HCT116 (cell line): Measurements from ENCODE around the gene AAR2. TPM values are rescaled to one million over a fixed set of nuclear protein-coding genes. Genes with fewer than 3 reads are reported as not detected.

Experiments used
- ATAC-seq: fragments of 200-7000 bp; cut with Tn5 transposase; 2 replicates; pipeline ENCODE4 v1.9.1; 2020; ENCODE audit warnings: mild to moderate bottlenecking, moderate library complexity
- BruUV-seq: library from RNA; stranded (reverse); fragments of 400-500 nt; replicated peaks from 2 replicates; lab custom pipeline; 2021; lab: Mats Ljungman, UMichigan
- CTCF ChIA-PET: fragments of 300-600 bp; sonication (Branson Sonifier 250); formaldehyde crosslinking; loops from one replicate; lab custom pipeline; 2021; ENCODE audit warnings: antibody characterized with exemption; lab: Charles Lee
- POLR2A ChIA-PET: fragments of 300-600, 350-600 bp; sonication (Branson Sonifier 250); formaldehyde crosslinking; loops from one replicate; lab custom pipeline; 2021; ENCODE audit warnings: antibody characterized with exemption; lab: Charles Lee
- RAD21 ChIA-PET, 2 experiments: fragments of 300-600 bp; sonication (Branson Sonifier 250); formaldehyde crosslinking; loops; one replicate each; lab custom pipeline; 2023; ENCODE audit warnings: low total read pairs in 2 of 2; ENCODE audit not compliant: uncharacterized antibody in 2 of 2, unreplicated experiment in 2 of 2, low non-redundant PET in 1 of 2; lab: Charles Lee
- DNase-seq: peaks from one replicate; pipeline ENCODE4 v3.0.0-alpha.2; 2010; ENCODE audit warnings: low read depth, low spot score
- H2AFZ ChIP-seq: fragments of 200-600 bp; shearing (Covaris generic), sonication (generic); 2 replicates; pipeline ENCODE4 v1.6.1; 2017; ENCODE audit warnings: low read depth, mixed run types, mixed read lengths, antibody characterized with exemption, low read length; ENCODE audit not compliant: poor library complexity, severe bottlenecking
- H3K27ac ChIP-seq: 2 replicates; pipeline ENCODE4 v1.5.1; 2012; ENCODE audit warnings: low read depth, low read length
- H3K27me3 ChIP-seq: fragments of 200-600 bp; sonication (generic); 2 replicates; pipeline ENCODE4 v1.6.1; 2016; ENCODE audit warnings: mixed run types, low read length, mixed read lengths; ENCODE audit not compliant: insufficient read depth
- H3K36me3 ChIP-seq, 2 experiments: fragments of 200-500 bp in 1 of 2; fragments of 200-600 bp in 1 of 2; sonication (Bioruptor generic) in 1 of 2; sonication (generic) in 1 of 2; 2 replicates each; pipeline versions ENCODE4 v1.5.1 to v1.6.1; 2014 to 2016; ENCODE audit warnings: low read length in 2 of 2, inconsistent platforms in 1 of 2, mixed read lengths in 1 of 2, mixed run types in 1 of 2; ENCODE audit not compliant: insufficient read depth in 2 of 2, control insufficient read depth in 1 of 2
- H3K4me1 ChIP-seq, 2 experiments: fragments of 200-600 bp in 1 of 2; sonication (generic) in 1 of 2; 2 replicates each; pipeline versions ENCODE4 v1.5.1 to v1.6.1; 2012 to 2017; ENCODE audit warnings: low read length in 2 of 2, inconsistent platforms in 1 of 2, mild to moderate bottlenecking in 1 of 2, mixed read lengths in 1 of 2, mixed run types in 1 of 2, moderate library complexity in 1 of 2; ENCODE audit not compliant: insufficient read depth in 2 of 2, control insufficient read depth in 1 of 2
- H3K4me2 ChIP-seq: fragments of 200-600 bp; sonication (generic); 2 replicates; pipeline ENCODE4 v1.6.1; 2017; ENCODE audit warnings: mixed run types, low read length, mixed read lengths
- H3K4me3 ChIP-seq, 2 experiments: fragments of 200-600 bp in 1 of 2; sonication (generic) in 1 of 2; replicated peaks in 1 of 2; 2 replicates each; pipeline ENCODE4 v1.5.1; 2011 to 2016; ENCODE audit warnings: low read length in 2 of 2, control low read depth in 1 of 2, low read depth in 1 of 2, mild to moderate bottlenecking in 1 of 2, mixed read lengths in 1 of 2, mixed run types in 1 of 2
- H3K79me2 ChIP-seq: fragments of 200-600 bp; sonication (generic); 2 replicates; pipeline ENCODE4 v1.6.1; 2017; ENCODE audit warnings: mild to moderate bottlenecking, mixed run types, low read length, moderate library complexity, mixed read lengths; ENCODE audit not compliant: insufficient read depth
- H3K9ac ChIP-seq: fragments of 200-600 bp; sonication (generic); 2 replicates; pipeline ENCODE4 v1.6.1; 2016; ENCODE audit warnings: low read length, mixed read lengths
- H3K9me2 ChIP-seq: fragments of 200-600 bp; sonication (generic), shearing (Covaris generic); 2 replicates; pipeline ENCODE4 v1.6.1; 2017; ENCODE audit warnings: mixed run types, mild to moderate bottlenecking, moderate library complexity; ENCODE audit not compliant: insufficient read depth
- H3K9me3 ChIP-seq, 2 experiments: fragments of 200-500 bp in 1 of 2; fragments of 200-600 bp in 1 of 2; sonication (Bioruptor generic) in 1 of 2; sonication (generic) in 1 of 2; 2 replicates each; pipeline ENCODE4 v1.6.1; 2014 to 2017; ENCODE audit warnings: low read length in 2 of 2, mixed read lengths in 2 of 2, inconsistent platforms in 1 of 2, low read depth in 1 of 2, mild to moderate bottlenecking in 1 of 2, mixed run types in 1 of 2, moderate library complexity in 1 of 2; ENCODE audit not compliant: control insufficient read depth in 1 of 2, insufficient read depth in 1 of 2
- H4K20me1 ChIP-seq: fragments of 200-600 bp; sonication (generic), shearing (Covaris generic); 2 replicates; pipeline ENCODE4 v1.6.1; 2017; ENCODE audit warnings: mixed run types, mild to moderate bottlenecking, moderate library complexity; ENCODE audit not compliant: insufficient read depth
- ATF3 ChIP-seq: IDR thresholded peaks from 2 replicates; pipeline ENCODE4 v1.6.1; 2012
- CTCF ChIP-seq, 3 experiments: fragments of 200-600 bp in 1 of 3; sonication (generic) in 1 of 3; IDR thresholded peaks in 2 of 3; conservative IDR thresholded peaks in 1 of 3; 2 replicates each; pipeline ENCODE4 v1.5.1; 2012 to 2017; ENCODE audit warnings: low read depth in 2 of 3, low read length in 2 of 3, antibody characterized with exemption in 1 of 3, borderline replicate concordance in 1 of 3, control low read depth in 1 of 3, mild to moderate bottlenecking in 1 of 3, mixed read lengths in 1 of 3, mixed run types in 1 of 3, moderate library complexity in 1 of 3; ENCODE audit not compliant: insufficient read depth in 1 of 3
- EGR1 ChIP-seq: IDR thresholded peaks from 2 replicates; pipeline ENCODE4 v1.6.1; 2012; ENCODE audit warnings: low read depth
- EZH2 ChIP-seq: fragments of 200-600 bp; sonication (generic); IDR thresholded peaks from 2 replicates; pipeline ENCODE4 v1.6.1; 2017; ENCODE audit warnings: antibody characterized with exemption, mixed run types
- EZH2phosphoT487 ChIP-seq: fragments of 200-600 bp; IDR thresholded peaks from 2 replicates; pipeline ENCODE4 v1.6.1; 2018; ENCODE audit warnings: antibody characterized with exemption, borderline replicate concordance
- JUND ChIP-seq: IDR thresholded peaks from 2 replicates; pipeline ENCODE4 v1.6.1; 2012
- SIN3A ChIP-seq: IDR thresholded peaks from 2 replicates; pipeline ENCODE4 v1.6.1; 2012; ENCODE audit warnings: low read depth
- SP1 ChIP-seq: IDR thresholded peaks from 2 replicates; pipeline ENCODE4 v1.6.1; 2012; ENCODE audit warnings: low read depth
- SRF ChIP-seq: IDR thresholded peaks from 2 replicates; pipeline ENCODE4 v1.6.1; 2012; ENCODE audit warnings: low read depth
- TCF7L2 ChIP-seq: IDR thresholded peaks from 2 replicates; pipeline ENCODE4 v1.7.0; 2011; ENCODE audit warnings: borderline replicate concordance, inconsistent platforms; ENCODE audit not compliant: insufficient read depth, insufficient read length; ENCODE audit errors: extremely low read depth
- YY1 ChIP-seq: IDR thresholded peaks from 2 replicates; pipeline ENCODE4 v1.6.1; 2011; ENCODE audit warnings: low read length, low read depth, moderate library complexity, mild to moderate bottlenecking; ENCODE audit not compliant: insufficient replicate concordance; ENCODE audit errors: extremely low read depth
- ZBTB33 ChIP-seq: IDR thresholded peaks from 2 replicates; pipeline ENCODE4 v1.6.1; 2011; ENCODE audit warnings: mild to moderate bottlenecking, low read length, moderate library complexity; ENCODE audit not compliant: insufficient replicate concordance; ENCODE audit errors: extremely low read depth
- ZFX ChIP-seq: fragments of 450-650 bp; IDR thresholded peaks from 2 replicates; pipeline ENCODE4 v1.6.1; 2017
- ZNF274 ChIP-seq: fragments of 200-500 bp; sonication (Bioruptor generic); IDR thresholded peaks from 2 replicates; pipeline ENCODE4 v1.6.1; 2014; ENCODE audit warnings: mild to moderate bottlenecking, low read depth, low read length, inconsistent platforms
- intact Hi-C: fragments of 100-400 bp; cut with micrococcal nuclease; formaldehyde crosslinking; loops from 2 replicates; pipeline ENCODE4 v1.10.0; 2022
- total RNA-seq: library from RNA; stranded (reverse); gene quantifications from one replicate; pipeline ENCODE4 v1.2.1, GENCODE V29; 2021; ENCODE audit not compliant: unreplicated experiment

Gene AAR2
- total RNA-seq, 1 experiment from 2014 or later = 23.3 TPM

DNA sequence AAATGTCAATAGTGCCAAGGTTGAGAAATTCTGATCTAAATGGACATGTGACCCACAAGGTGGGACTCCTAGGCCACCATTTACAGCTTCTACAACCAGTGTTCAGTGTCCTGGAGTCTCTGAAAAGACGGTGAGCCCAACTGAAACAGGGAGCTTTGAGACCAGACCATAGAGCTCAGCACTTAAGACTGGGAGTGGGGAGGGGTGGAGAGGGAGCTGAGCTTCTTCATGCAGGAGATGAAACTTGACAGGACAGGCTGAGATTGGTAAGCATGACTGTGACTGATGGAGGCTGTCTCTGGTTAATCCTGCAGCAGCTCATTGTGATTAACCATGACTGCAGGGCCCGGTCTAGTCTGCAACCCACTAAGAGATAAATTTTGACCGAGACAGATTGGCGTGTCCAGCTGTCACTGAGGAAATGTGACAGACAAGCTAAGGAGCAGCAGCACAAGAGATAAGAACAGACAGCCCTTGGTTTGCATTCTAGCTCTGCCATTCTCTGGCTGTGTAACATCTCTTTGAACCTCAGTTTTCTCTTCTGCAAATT lies 1.4 kb upstream of the AAR2 start:
- ChIA-PET RAD21 (no interaction called here), POLR2A (no interaction called here), CTCF (interaction anchor here (1.3 kb wide), 1 partner anchor 204 kb away, joined by 4 read pairs; no protein-coding TSS in a partner anchor)
- no peak for DNase-seq
- Histone ChIP-seq H3K9me2 (no peaks in the 10 kb centered on the region), H2AFZ (no peak overlapping the region), H3K4me2 (no peak overlapping the region), H3K36me3 (peaks cover 0 to 7% of the 10 kb centered on the region in 2 experiments; a peak in 3 of 4 replicates), H3K4me3 (no peak overlapping the region), H3K27me3 (no peaks in the 10 kb centered on the region), H3K79me2 (peaks cover 36% of the 10 kb centered on the region), H3K9me3 (no peaks in the 10 kb centered on the region), H3K4me1 (peaks cover 10 to 13% of the 10 kb centered on the region in 2 experiments), H3K27ac (no peak overlapping the region), H3K9ac (no peak overlapping the region)
- no TSS peak for BruUV-seq
- no peak for ATAC-seq
- TF ChIP-seq JUND (no peak), ATF3 (no peak), EZH2phosphoT487 (no peak)
- TF ChIP-seq, all 23 proteins: peak for 0
- intact Hi-C loops = no loop called here
- H4K20me1 ChIP-seq = no peaks in the 10 kb centered on the region

GRCh38 chr20:36236786-36237121 lies 476 bp downstream of the AAR2 start:
- no peaks in the 10 kb centered on the region for H3K9me3 ChIP-seq
- ChIA-PET CTCF (interaction anchor here (1.1 to 2.3 kb wide), 2 partner anchors 34 to 163 kb away, joined by 5 to 7 read pairs; no protein-coding TSS in a partner anchor), RAD21 (interaction anchor here in 1 of 2 experiments (1.4 kb wide), 1 partner anchor 163 kb away, joined by 4 read pairs; no protein-coding TSS in a partner anchor), POLR2A (interaction anchor here (1.4 kb wide), 1 partner anchor 34 kb away, joined by 5 read pairs; no protein-coding TSS in a partner anchor)
- H3K9me2 ChIP-seq = no peaks in the 10 kb centered on the region
- BruUV-seq = TSS peak; percentile 72
- peak overlapping the region; percentile 85 for H3K9ac ChIP-seq
- H3K27me3 ChIP-seq = no peaks in the 10 kb centered on the region
- intact Hi-C loops = no loop called here
- peak overlapping the region; percentile 85 for H3K4me2 ChIP-seq
- peak; percentile 9 for ATAC-seq
- H3K4me3 ChIP-seq = peak overlapping the region; percentile 68 to 91
- peaks cover 55% of the 10 kb centered on the region for H3K79me2 ChIP-seq
- no peaks in the 10 kb centered on the region for H4K20me1 ChIP-seq
- no peak overlapping the region for H2AFZ ChIP-seq
- peaks cover 10 to 21% of the 10 kb centered on the region in 2 experiments; a peak in 3 of 4 replicates for H3K36me3 ChIP-seq
- H3K4me1 ChIP-seq = peaks cover 10 to 13% of the 10 kb centered on the region in 2 experiments
- H3K27ac ChIP-seq = peak overlapping the region; percentile 63
- DNase-seq = no peak
- TF ChIP-seq JUND (no peak), EZH2phosphoT487 (no peak), CTCF (IDR thresholded peaks at IDR 0.05 in 2 of 3, conservative IDR thresholded peaks at IDR 0.05 in 1 of 3; ENCODE audit: borderline replicate concordance in 1 of 3, insufficient read depth in 1 of 3, low read depth in 2 of 3, low read length in 2 of 3) (no peak), ZFX (no peak), ZBTB33 (no peak), SP1 (no peak), SRF (no peak), EGR1 (no peak), YY1 (no peak), SIN3A (no peak), EZH2 (no peak), TCF7L2 (no peak), ZNF274 (no peak)
